K562 (cell line): Measurements from ENCODE around the gene PANK2. TPM values are rescaled to one million over a fixed set of nuclear protein-coding genes. Genes with fewer than 3 reads are reported as not detected.
A peak's percentile ranks its signal among the peaks of the same experiment; 100 is the strongest.

Experiments
- ATAC-seq: fragments of 200-7000 bp; cut with Tn5 transposase; 3 replicates; pipeline ENCODE4 v1.9.1; 2020; ENCODE audit warnings: moderate library complexity
- BruUV-seq: library from RNA; stranded (reverse); fragments of 400-500 nt; replicated peaks from 2 replicates; lab custom pipeline; 2021; lab: Mats Ljungman, UMichigan
- CTCF ChIA-PET: fragments of 300-600 bp; formaldehyde crosslinking; extraction: SDS; loops from one replicate; lab custom pipeline; 2021; ENCODE audit warnings: low intra/inter-chr PET ratio; lab: Yijun Ruan, JAX
- POLR2A ChIA-PET: fragments of 300-600, 350-650 bp; sonication (Branson Sonifier 250); formaldehyde crosslinking; extraction: SDS; loops from one replicate; lab custom pipeline; 2021; ENCODE audit warnings: antibody characterized with exemption, inconsistent platforms; lab: Yijun Ruan, JAX
- DNase-seq, 4 experiments: peaks; one replicate each; pipeline versions ENCODE4 v3.0.0 to v3.0.0-alpha.2; 2011 to 2018; ENCODE audit warnings: low spot score in 3 of 4, mixed read lengths in 3 of 4; ENCODE audit errors: extremely low read depth in 1 of 4
- FAIRE-seq: peaks from 2 replicates; lab custom pipeline; 2011; peaks lifted over from hg19 to GRCh38; lab: Jason Lieb, UNC
- H2AFZ ChIP-seq: 2 replicates; pipeline ENCODE4 v1.6.0; 2011; ENCODE audit warnings: low read depth, low read length, control low read depth, inconsistent platforms
- H3K27ac ChIP-seq: fragments of 200-600 bp; 3 replicates; pipeline ENCODE4 v1.8.0; 2011; ENCODE audit warnings: low read depth, mild to moderate bottlenecking, control low read depth, inconsistent platforms, low read length, moderate library complexity, mixed read lengths; ENCODE audit errors: extremely low read depth
- H3K27me3 ChIP-seq, 2 experiments: fragments of 300-600 bp in 1 of 2; 2 replicates in 1 of 2; 3 replicates in 1 of 2; pipeline versions ENCODE4 v1.6.0 to v1.8.0; 2011; ENCODE audit warnings: inconsistent platforms in 2 of 2, low read length in 2 of 2, mild to moderate bottlenecking in 1 of 2, mixed read lengths in 1 of 2, moderate library complexity in 1 of 2; ENCODE audit not compliant: control insufficient read depth in 2 of 2, insufficient read depth in 2 of 2
- H3K36me3 ChIP-seq: fragments of 300-600 bp; 3 replicates; pipeline ENCODE4 v1.8.0; 2011; ENCODE audit warnings: mild to moderate bottlenecking, low read length, inconsistent platforms; ENCODE audit not compliant: control insufficient read depth, insufficient read depth
- H3K4me1 ChIP-seq, 2 experiments: fragments of 200-600 bp in 1 of 2; replicated peaks in 1 of 2; 2 replicates in 1 of 2; 3 replicates in 1 of 2; pipeline versions ENCODE4 v1.5.1 to v1.8.0; 2011; ENCODE audit warnings: inconsistent platforms in 2 of 2, low read length in 2 of 2, mild to moderate bottlenecking in 1 of 2, mixed read lengths in 1 of 2, moderate library complexity in 1 of 2; ENCODE audit not compliant: control insufficient read depth in 2 of 2, insufficient read depth in 2 of 2
- H3K4me2 ChIP-seq: 2 replicates; pipeline ENCODE4 v1.6.1; 2011; ENCODE audit warnings: low read length, control low read depth, inconsistent platforms, mixed read lengths; ENCODE audit not compliant: insufficient read depth
- H3K4me3 ChIP-seq: fragments of 200-600 bp; sonication (generic), shearing (Covaris generic); 2 replicates; pipeline ENCODE4 v1.5.1; 2016; ENCODE audit warnings: control low read depth, inconsistent platforms
- H3K79me2 ChIP-seq: fragments of 200-600 bp; 3 replicates; pipeline ENCODE4 v1.8.0; 2011; ENCODE audit warnings: low read length, inconsistent platforms; ENCODE audit not compliant: control insufficient read depth, insufficient read depth
- H3K9ac ChIP-seq, 2 experiments: 2 replicates each; pipeline versions ENCODE4 v1.6.0 to v1.6.1; 2011; ENCODE audit warnings: low read depth in 2 of 2, low read length in 2 of 2, control low read depth in 1 of 2, inconsistent platforms in 1 of 2, mild to moderate bottlenecking in 1 of 2, mixed read lengths in 1 of 2; ENCODE audit not compliant: insufficient read depth in 1 of 2
- H3K9me1 ChIP-seq: one replicate; pipeline ENCODE4 v1.6.0; 2011; ENCODE audit warnings: inconsistent platforms, mild to moderate bottlenecking, low read length, moderate library complexity; ENCODE audit not compliant: control insufficient read depth, insufficient read depth
- H3K9me3 ChIP-seq: replicated peaks from 2 replicates; pipeline ENCODE4 v1.5.1; 2011; ENCODE audit warnings: low read depth, low read length, inconsistent platforms; ENCODE audit not compliant: control insufficient read depth, insufficient read depth
- H4K20me1 ChIP-seq: replicated peaks from 2 replicates; pipeline ENCODE4 v1.6.1; 2011; ENCODE audit warnings: low read length, inconsistent platforms, mixed read lengths; ENCODE audit not compliant: control insufficient read depth, insufficient read depth
- GABPB1 ChIP-seq: sonication (generic); formaldehyde crosslinking; IDR thresholded peaks from 2 replicates; pipeline ENCODE4 v1.8.0; 2022; ENCODE audit warnings: mild to moderate bottlenecking, missing genetic modification reagents
- MTA3 ChIP-seq: fragments of 450-650 bp; formaldehyde crosslinking; IDR thresholded peaks from 2 replicates; pipeline ENCODE4 v1.6.1; 2017; ENCODE audit warnings: mild to moderate bottlenecking, borderline replicate concordance
- NFIC ChIP-seq: fragments of 450-650 bp; IDR thresholded peaks from 2 replicates; pipeline ENCODE4 v1.6.1; 2017; ENCODE audit warnings: mild to moderate bottlenecking, inconsistent platforms
- RBFOX2 ChIP-seq: fragments of 200-400 bp; formaldehyde crosslinking; IDR thresholded peaks from 2 replicates; pipeline ENCODE4 v1.6.1; 2017; ENCODE audit warnings: low read depth, mild to moderate bottlenecking, low read length, moderate library complexity
- WGBS: fragments of 100-300 bp; shearing (Covaris generic); methylation state at CpG from one replicate; pipeline ENCODE4 v1.1.6; 2016; ENCODE audit warnings: low coverage, mixed read lengths; ENCODE audit not compliant: insufficient coverage; ENCODE audit errors: missing lambda C conversion rate; 5-methylcytosine and 5-hydroxymethylcytosine counted together
- in situ Hi-C: fragments of 300-500 bp; cut with MboI; formaldehyde crosslinking; loops from 4 replicates; pipeline ENCODE4 v1.15.0; 2018; ENCODE audit warnings: inconsistent platforms, mixed read lengths
- intact Hi-C: fragments of 100-400 bp; cut with micrococcal nuclease; formaldehyde crosslinking; loops from 2 replicates; pipeline ENCODE4 v1.14.2; 2022
- polyA plus RNA-seq, 8 experiments: library from polyadenylated mRNA; depleted of rRNA in 4 of 8; stranded (reverse) in 5 of 8; unstranded in 3 of 8; fragments of >200 nt; fragmentation: Nextera tagmentation in 2 of 8; fragmentation: Illumina TruSeq in 1 of 8; extraction: Ambion mirVana in 2 of 8; extraction: Trizol in 1 of 8; gene quantifications; 2 replicates each; pipeline versions ENCODE4 v1.2.1 to v1.2.3, GENCODE V29; 2011 to 2014; ENCODE audit warnings: inconsistent platforms in 1 of 8, missing spikeins in 1 of 8
- total RNA-seq, 7 experiments: library from RNA; depleted of rRNA in 6 of 7; stranded (reverse); fragments of >200 nt in 6 of 7; fragmentation: Illumina TruSeq in 2 of 7; extraction: Trizol in 2 of 7; gene quantifications; 2 replicates each; pipeline versions ENCODE4 v1.2.1 to v1.2.3, GENCODE V29; 2011 to 2021; ENCODE audit warnings: low replicate concordance in 1 of 7

PANK2 gene
- total and polyA plus RNA-seq, 9 of the 15 experiments (the other 6 are each of a cell fraction or from before 2014, with no cell fraction given): 14.9 to 43.5 (median 31.4) TPM

GRCh38 chr20:3864518-3864917, 24.7 kb upstream of the PANK2 start:
- no TSS peak for BruUV-seq
- no peak for DNase-seq
- Histone ChIP-seq H2AFZ (no peak overlapping the region), H3K4me2 (no peak overlapping the region), H3K9me1 (peaks cover 2% of the 10 kb centered on the region), H3K4me3 (no peak overlapping the region), H3K27ac (no peak overlapping the region), H3K4me1 (peaks cover 0 to 3% of the 10 kb centered on the region in 2 experiments; a peak in 2 of 5 replicates), H3K36me3 (peaks cover 63% of the 10 kb centered on the region), H4K20me1 (no peaks in the 10 kb centered on the region), H3K79me2 (no peaks in the 10 kb centered on the region), H3K9ac (no peak overlapping the region), H3K27me3 (no peaks in the 10 kb centered on the region; a peak in 1 of 5 replicates), H3K9me3 (peaks cover 4% of the 10 kb centered on the region; the same call in 1 of the 2 replicates)
- no peak for ATAC-seq
- intact Hi-C loops (no loop called here), in situ Hi-C loops (no loop called here)
- no peak for FAIRE-seq
- TF ChIP-seq NFIC (0 out of 2 replicates have a peak, but pooled peaks have one; percentile 7), MTA3 (no peak)
- WGBS: 80% methylated on average over 4 of the region's 5 CpGs
- CTCF ChIA-PET: no interaction called here
- POLR2A ChIA-PET: no interaction called here

DNA sequence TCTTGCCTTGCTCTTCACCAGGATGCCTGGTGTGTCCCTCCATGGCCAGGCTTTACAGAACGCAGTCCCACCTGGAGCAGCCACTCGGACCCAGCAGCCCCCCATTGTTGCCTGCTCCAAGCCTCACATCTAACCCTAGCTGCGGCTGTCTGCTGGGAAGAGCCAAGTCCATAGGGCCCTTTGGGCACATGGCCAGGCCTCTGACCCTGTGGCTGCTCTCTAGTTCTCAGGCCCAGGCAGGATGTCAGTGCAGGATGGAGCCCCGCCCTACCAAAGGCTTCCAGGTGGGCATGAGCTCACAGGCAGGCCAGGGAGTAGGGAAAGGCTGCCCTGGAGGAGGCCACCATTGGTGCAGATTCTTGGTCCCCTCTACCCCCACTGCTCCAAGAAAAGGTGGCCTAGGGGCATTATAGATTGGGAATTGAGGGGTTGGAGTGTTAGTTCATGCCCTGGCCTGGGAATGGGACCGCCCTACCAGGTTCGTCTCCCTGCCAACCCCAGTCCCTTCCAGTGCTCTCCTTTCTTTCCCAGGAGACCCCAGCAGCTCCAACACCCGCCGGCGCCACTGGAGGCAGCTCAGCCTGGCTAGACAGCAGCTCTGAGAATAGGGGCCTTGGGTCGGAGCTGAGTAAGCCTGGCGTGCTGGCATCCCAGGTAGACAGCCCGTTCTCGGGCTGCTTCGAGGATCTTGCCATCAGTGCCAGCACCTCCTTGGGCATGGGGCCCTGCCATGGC, 23.9 kb upstream of the PANK2 start:
- no peak overlapping the region for H2AFZ ChIP-seq
- no peak overlapping the region for H3K27ac ChIP-seq
- DNase-seq (no peak), ATAC-seq (no peak), FAIRE-seq (no peak)
- ChIA-PET CTCF (no interaction called here), POLR2A (no interaction called here)
- 89% methylated on average over 10 of the region's 14 CpGs for WGBS
- intact Hi-C loops (no loop called here), in situ Hi-C loops (no loop called here)
- peaks cover 4% of the 10 kb centered on the region; the same call in 1 of the 2 replicates for H3K9me3 ChIP-seq
- BruUV-seq: no TSS peak
- no peak overlapping the region for H3K4me2 ChIP-seq
- peak overlapping the region in 1 of 2 experiments; percentile 26; a peak in 1 of 4 replicates for H3K9ac ChIP-seq
- peaks cover 63% of the 10 kb centered on the region for H3K36me3 ChIP-seq
- H3K4me3 ChIP-seq: no peak overlapping the region
- no peaks in the 10 kb centered on the region for H3K79me2 ChIP-seq
- no peaks in the 10 kb centered on the region for H4K20me1 ChIP-seq
- peaks cover 0 to 3% of the 10 kb centered on the region in 2 experiments; a peak in 2 of 5 replicates for H3K4me1 ChIP-seq
- TF ChIP-seq RBFOX2: 0 out of 2 replicates have a peak, but pooled peaks have one; percentile 6
- no peak for TF ChIP-seq GABPB1 (CRISPR knock-in tag)
- peaks cover 2% of the 10 kb centered on the region for H3K9me1 ChIP-seq
- no peaks in the 10 kb centered on the region; a peak in 1 of 5 replicates for H3K27me3 ChIP-seq
